ENCODE results near the gene CEP104. TPM values are rescaled to one million over a fixed set of nuclear protein-coding genes. Genes with fewer than 3 reads are reported as not detected.

Gene CEP104
- total and polyA plus RNA-seq, 2 experiments from 2014 or later = 12.7 to 22.6 TPM

DNA sequence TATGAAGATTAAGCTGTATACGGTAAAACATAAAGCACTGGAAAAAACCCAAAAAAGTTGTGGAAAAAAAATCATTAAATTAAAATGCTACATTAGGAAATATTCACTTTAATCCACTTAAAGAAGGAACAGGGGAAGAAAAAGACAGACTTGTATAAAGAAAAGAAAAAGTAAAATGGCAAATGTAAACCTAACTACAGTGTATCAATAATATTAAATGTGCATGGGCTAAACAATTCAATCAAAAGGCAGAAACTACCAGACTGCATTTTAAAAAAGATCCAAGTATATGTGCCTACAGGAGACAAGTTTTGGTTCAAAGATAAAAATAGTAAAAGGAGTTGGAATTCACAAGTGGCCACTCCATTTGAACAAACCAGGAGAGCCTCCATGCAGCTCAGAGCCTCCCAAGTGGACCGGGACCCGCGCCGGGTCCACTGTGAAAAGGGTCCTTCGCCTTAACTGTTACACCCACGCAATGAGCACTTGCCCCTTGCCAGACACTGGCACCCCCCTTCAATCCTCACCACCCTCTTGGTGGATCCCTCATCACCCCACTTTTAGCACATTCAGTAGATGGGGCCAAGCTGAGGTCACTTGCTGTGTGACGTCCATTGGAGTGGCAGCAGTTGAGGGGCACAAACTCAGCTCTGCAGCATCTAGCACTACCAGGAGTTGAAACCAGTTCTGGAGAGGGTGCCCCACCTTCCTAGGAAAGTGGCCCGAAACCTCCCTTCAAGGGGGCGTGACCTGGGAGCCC is 42.2 kb upstream of the CEP104 start:
- no peaks in the 10 kb centered on the region for H3K9me3 ChIP-seq (ENCODE audit: low read depth)
- H3K9me2 ChIP-seq (replicated peaks; ENCODE audit: insufficient read depth) = no peaks in the 10 kb centered on the region
- H3K27ac ChIP-seq = peak overlapping the region; percentile 92
- H4K20me1 ChIP-seq (ENCODE audit: insufficient read depth, poor library complexity, severe bottlenecking) = no peaks in the 10 kb centered on the region
- peak overlapping the region; percentile 76 for H2AFZ ChIP-seq
- H3K4me1 ChIP-seq (ENCODE audit: insufficient read depth) = no peaks in the 10 kb centered on the region
- H3K4me2 ChIP-seq = peak overlapping the region; percentile 84
- H3K4me3 ChIP-seq = peak overlapping the region; percentile 59
- 27% methylated on average over 10 of the region's 10 CpGs for WGBS (ENCODE audit: low lambda C conversion rate, missing lambda C conversion rate)
- TF ChIP-seq CTCF (IDR thresholded peaks at IDR 0.05; ENCODE audit: poor library complexity) = no peak
- no peaks in the 10 kb centered on the region for H3K36me3 ChIP-seq (replicated peaks; ENCODE audit: insufficient read depth, low read depth)
- DNase-seq (ENCODE audit: low spot score) = no peak
- H3K27me3 ChIP-seq = no peaks in the 10 kb centered on the region
- H3K79me2 ChIP-seq = peaks cover 63% of the 10 kb centered on the region

GRCh38 chr1:3898475-3898735 is 41.4 kb upstream of the CEP104 start:
- no peak for DNase-seq (ENCODE audit: low spot score)
- no peaks in the 10 kb centered on the region for H3K9me3 ChIP-seq (ENCODE audit: low read depth)
- peak overlapping the region; percentile 84 for H3K4me2 ChIP-seq
- no peak overlapping the region for H3K4me3 ChIP-seq
- H3K9me2 ChIP-seq (replicated peaks; ENCODE audit: insufficient read depth) = no peaks in the 10 kb centered on the region
- H4K20me1 ChIP-seq (ENCODE audit: insufficient read depth, poor library complexity, severe bottlenecking) = peaks cover 2% of the 10 kb centered on the region
- H2AFZ ChIP-seq = no peak overlapping the region
- H3K36me3 ChIP-seq (replicated peaks; ENCODE audit: insufficient read depth, low read depth) = no peaks in the 10 kb centered on the region
- no peaks in the 10 kb centered on the region for H3K4me1 ChIP-seq (ENCODE audit: insufficient read depth)
- H3K27ac ChIP-seq = no peak overlapping the region
- no peak for TF ChIP-seq EZH2phosphoT487 (IDR thresholded peaks at IDR 0.05; ENCODE audit: low read depth, severe bottlenecking, unreplicated experiment)
- TF ChIP-seq CTCF (IDR thresholded peaks at IDR 0.05; ENCODE audit: poor library complexity) = no peak
- no peak for TF ChIP-seq EZH2 (IDR thresholded peaks at IDR 0.05; ENCODE audit: borderline replicate concordance)
- peaks cover 70% of the 10 kb centered on the region for H3K79me2 ChIP-seq
- H3K27me3 ChIP-seq = no peaks in the 10 kb centered on the region

DNA sequence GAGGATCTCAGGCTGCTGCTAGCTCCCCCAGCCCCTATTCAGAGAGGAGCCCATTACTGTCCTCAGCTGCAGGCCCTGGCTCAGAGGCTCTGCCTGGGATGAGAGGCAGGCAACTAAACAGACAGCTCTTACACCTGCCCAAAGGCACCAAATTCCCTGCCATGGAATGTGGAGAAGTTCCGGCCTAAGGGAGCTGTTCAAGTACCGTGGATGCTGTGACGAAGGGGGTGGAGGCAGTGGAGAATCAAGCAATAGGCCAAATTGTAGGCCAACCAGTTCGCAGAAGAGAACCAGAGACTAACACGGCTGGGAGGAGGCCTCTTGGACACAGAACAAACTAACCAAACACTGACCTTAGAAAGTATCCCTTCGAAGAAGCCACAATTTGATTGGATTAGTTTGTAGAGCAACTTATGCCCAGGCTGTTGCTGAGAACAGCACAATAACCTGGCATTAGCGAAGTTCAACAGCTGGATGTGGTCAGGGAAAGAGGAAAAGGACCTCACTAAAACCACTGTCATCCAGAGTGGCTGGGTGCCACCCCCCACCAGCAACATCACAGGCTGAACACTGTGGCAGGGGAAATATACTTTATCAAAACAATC is 39.5 kb upstream of the CEP104 start:
- no peaks in the 10 kb centered on the region for H3K4me1 ChIP-seq (ENCODE audit: insufficient read depth)
- no peaks in the 10 kb centered on the region for H3K9me3 ChIP-seq (ENCODE audit: low read depth)
- 89% methylated on average over 7 of the region's 7 CpGs for WGBS (ENCODE audit: low lambda C conversion rate, missing lambda C conversion rate)
- no peak overlapping the region for H3K4me2 ChIP-seq
- no peak for TF ChIP-seq EZH2 (IDR thresholded peaks at IDR 0.05; ENCODE audit: borderline replicate concordance)
- TF ChIP-seq CTCF (IDR thresholded peaks at IDR 0.05; ENCODE audit: poor library complexity) = no peak
- TF ChIP-seq EZH2phosphoT487 (IDR thresholded peaks at IDR 0.05; ENCODE audit: low read depth, severe bottlenecking, unreplicated experiment) = no peak
- H3K27me3 ChIP-seq = no peaks in the 10 kb centered on the region
- no peak overlapping the region for H2AFZ ChIP-seq
- H3K36me3 ChIP-seq (replicated peaks; ENCODE audit: insufficient read depth, low read depth) = no peaks in the 10 kb centered on the region
- DNase-seq (ENCODE audit: low spot score) = no peak
- H3K27ac ChIP-seq = no peak overlapping the region
- peaks cover 2% of the 10 kb centered on the region for H4K20me1 ChIP-seq (ENCODE audit: insufficient read depth, poor library complexity, severe bottlenecking)
- peaks cover 72% of the 10 kb centered on the region for H3K79me2 ChIP-seq
- H3K9me2 ChIP-seq (replicated peaks; ENCODE audit: insufficient read depth) = no peaks in the 10 kb centered on the region
- no peak overlapping the region for H3K4me3 ChIP-seq
